ENCODE measurements around the gene FAM174A. TPM values are rescaled to one million over a fixed set of nuclear protein-coding genes. Genes with fewer than 3 reads are reported as not detected.

Gene FAM174A
- total and polyA plus RNA-seq, 2 donors (not counting 1 experiment from before 2014, with no cell fraction given): 4.3 to 6.1 TPM

DNA sequence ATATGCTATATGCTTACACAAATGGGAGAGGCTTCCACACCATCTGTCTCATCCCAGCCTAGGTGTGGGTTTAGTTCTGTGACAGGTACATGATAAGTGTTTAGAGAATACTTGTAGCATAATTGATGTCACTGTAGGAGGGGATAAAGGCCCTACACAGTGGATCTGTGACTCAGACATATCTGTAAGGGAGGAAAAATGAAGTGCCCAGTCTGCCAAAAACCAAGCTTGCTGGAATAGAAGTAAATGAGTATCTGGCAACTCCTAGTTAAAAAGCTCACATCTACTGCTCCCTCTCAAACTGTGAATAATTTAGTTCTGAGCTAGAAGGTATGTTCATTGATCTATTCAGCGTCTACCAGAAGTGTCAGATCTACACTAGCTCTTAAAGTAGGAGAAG lies 38.9 kb upstream of the FAM174A start:
- H3K27ac Mint-ChIP-seq: no peak overlapping the region
- Histone ChIP-seq H3K27me3 (replicated peaks in 1 of 4; ENCODE audit: control extremely low read depth in 1 of 4, control insufficient read depth in 3 of 4, insufficient read depth in 4 of 4, low read length in 3 of 4) (no peaks in the 10 kb centered on the region), H3K9ac (ENCODE audit: low read length) (no peak overlapping the region), H3K9me3 (ENCODE audit: control extremely low read depth in 1 of 3, control insufficient read depth in 2 of 3, insufficient read depth in 1 of 3, low read length in 2 of 3) (peaks cover 0 to 4% (median 0%) of the 10 kb centered on the region in 3 donors), H3K27ac (ENCODE audit: low read length in 2 of 2) (no peak overlapping the region), H3K4me2 (replicated peaks; ENCODE audit: low read depth, low read length, poor library complexity, severe bottlenecking) (no peak overlapping the region), H3K36me3 (replicated peaks in 1 of 2; ENCODE audit: control extremely low read depth in 1 of 2, control insufficient read depth in 1 of 2, extremely low read depth in 1 of 2, insufficient read depth in 2 of 2, low read length in 1 of 2) (no peaks in the 10 kb centered on the region), H3K4me3 (ENCODE audit: control extremely low read depth in 1 of 5, extremely low read depth in 1 of 5, insufficient read depth in 1 of 5, low read depth in 2 of 5, low read length in 4 of 5) (no peak overlapping the region), H2AFZ (ENCODE audit: insufficient read depth, low read depth, low read length, poor library complexity, severe bottlenecking) (no peak overlapping the region), H4K20me1 (ENCODE audit: control insufficient read depth, insufficient read depth, low read length, poor library complexity, severe bottlenecking) (no peaks in the 10 kb centered on the region), H3K4me1 (ENCODE audit: control insufficient read depth in 2 of 2, insufficient read depth in 2 of 2, low read length in 2 of 2) (no peaks in the 10 kb centered on the region), H3K79me2 (ENCODE audit: control insufficient read depth, insufficient read depth, low read length) (no peaks in the 10 kb centered on the region)
- ChIA-PET POLR2A (no interaction called here), CTCF (no interaction called here)
- H3K4me1 Mint-ChIP-seq: no peaks in the 10 kb centered on the region
- ATAC-seq (ENCODE audit: low read depth): no peak
- no CpG with 5 or more reads among the region's 1 CpG for WGBS (ENCODE audit: insufficient coverage)
- no peak overlapping the region for H3K4me3 Mint-ChIP-seq
- no peak for DNase-seq
- H3K27me3 Mint-ChIP-seq: no peaks in the 10 kb centered on the region
- TF ChIP-seq, protein P1, sequence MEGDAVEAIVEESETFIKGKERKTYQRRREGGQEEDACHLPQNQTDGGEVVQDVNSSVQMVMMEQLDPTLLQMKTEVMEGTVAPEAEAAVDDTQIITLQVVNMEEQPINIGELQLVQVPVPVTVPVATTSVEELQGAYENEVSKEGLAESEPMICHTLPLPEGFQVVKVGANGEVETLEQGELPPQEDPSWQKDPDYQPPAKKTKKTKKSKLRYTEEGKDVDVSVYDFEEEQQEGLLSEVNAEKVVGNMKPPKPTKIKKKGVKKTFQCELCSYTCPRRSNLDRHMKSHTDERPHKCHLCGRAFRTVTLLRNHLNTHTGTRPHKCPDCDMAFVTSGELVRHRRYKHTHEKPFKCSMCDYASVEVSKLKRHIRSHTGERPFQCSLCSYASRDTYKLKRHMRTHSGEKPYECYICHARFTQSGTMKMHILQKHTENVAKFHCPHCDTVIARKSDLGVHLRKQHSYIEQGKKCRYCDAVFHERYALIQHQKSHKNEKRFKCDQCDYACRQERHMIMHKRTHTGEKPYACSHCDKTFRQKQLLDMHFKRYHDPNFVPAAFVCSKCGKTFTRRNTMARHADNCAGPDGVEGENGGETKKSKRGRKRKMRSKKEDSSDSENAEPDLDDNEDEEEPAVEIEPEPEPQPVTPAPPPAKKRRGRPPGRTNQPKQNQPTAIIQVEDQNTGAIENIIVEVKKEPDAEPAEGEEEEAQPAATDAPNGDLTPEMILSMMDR (IDR thresholded peaks at IDR 0.05): no peak
- no peak for TF ChIP-seq EZH2 (IDR thresholded peaks at IDR 0.05; ENCODE audit: borderline replicate concordance, insufficient read depth, low read depth, low read length, poor library complexity, severe bottlenecking)
- intact Hi-C loops (cut with micrococcal nuclease): no loop called here
- H3K9me3 Mint-ChIP-seq (ENCODE audit: insufficient read depth): no peaks in the 10 kb centered on the region

DNA sequence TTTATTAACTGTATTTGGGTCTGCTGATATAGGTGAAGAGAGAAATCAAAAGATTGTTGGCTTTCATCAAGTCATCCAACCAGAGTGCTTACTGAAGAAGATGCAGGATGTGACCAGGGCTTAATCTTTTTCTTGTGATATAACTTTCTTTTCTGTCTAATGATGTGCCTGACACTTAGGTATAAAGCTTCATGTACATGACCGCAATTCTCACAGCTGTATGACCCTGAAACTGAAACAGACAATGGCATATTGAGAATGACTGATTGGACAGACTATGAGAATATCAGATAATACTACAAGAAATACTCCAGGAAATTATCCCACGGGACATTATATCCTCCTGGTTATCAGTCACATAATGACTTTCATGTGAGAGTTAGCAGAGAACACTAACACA lies 32.5 kb upstream of the FAM174A start:
- H3K79me2 ChIP-seq (ENCODE audit: control insufficient read depth, insufficient read depth, low read length): no peaks in the 10 kb centered on the region
- no peaks in the 10 kb centered on the region for H4K20me1 ChIP-seq (ENCODE audit: control insufficient read depth, insufficient read depth, low read length, poor library complexity, severe bottlenecking)
- peaks cover 5% of the 10 kb centered on the region for H3K27me3 Mint-ChIP-seq
- CTCF ChIA-PET: no interaction called here
- no peaks in the 10 kb centered on the region for H3K4me1 ChIP-seq (ENCODE audit: control insufficient read depth in 2 of 2, insufficient read depth in 2 of 2, low read length in 2 of 2)
- TF ChIP-seq EZH2 (IDR thresholded peaks at IDR 0.05; ENCODE audit: borderline replicate concordance, insufficient read depth, low read depth, low read length, poor library complexity, severe bottlenecking): no peak
- TF ChIP-seq, protein P1 (IDR thresholded peaks at IDR 0.05): no peak
- H2AFZ ChIP-seq (ENCODE audit: insufficient read depth, low read depth, low read length, poor library complexity, severe bottlenecking): no peak overlapping the region
- no peak overlapping the region for H3K27ac Mint-ChIP-seq
- no peak overlapping the region for H3K27ac ChIP-seq (ENCODE audit: low read length in 2 of 2)
- H3K36me3 ChIP-seq (replicated peaks in 1 of 2; ENCODE audit: control extremely low read depth in 1 of 2, control insufficient read depth in 1 of 2, extremely low read depth in 1 of 2, insufficient read depth in 2 of 2, low read length in 1 of 2): no peaks in the 10 kb centered on the region
- no CpG with 5 or more reads among the region's 2 CpGs for WGBS (ENCODE audit: insufficient coverage)
- no peak for ATAC-seq (ENCODE audit: low read depth)
- H3K4me3 Mint-ChIP-seq: no peak overlapping the region
- intact Hi-C loops (cut with micrococcal nuclease): no loop called here
- DNase-seq: no peak
- H3K9me3 Mint-ChIP-seq (ENCODE audit: insufficient read depth): no peaks in the 10 kb centered on the region
- H3K9ac ChIP-seq (ENCODE audit: low read length): no peak overlapping the region
- peaks cover 0 to 4% (median 0%) of the 10 kb centered on the region in 3 donors for H3K9me3 ChIP-seq (ENCODE audit: control extremely low read depth in 1 of 3, control insufficient read depth in 2 of 3, insufficient read depth in 1 of 3, low read length in 2 of 3)
- POLR2A ChIA-PET: no interaction called here
- H3K4me3 ChIP-seq (ENCODE audit: control extremely low read depth in 1 of 5, extremely low read depth in 1 of 5, insufficient read depth in 1 of 5, low read depth in 2 of 5, low read length in 4 of 5): no peak overlapping the region
- H3K27me3 ChIP-seq (replicated peaks in 1 of 4; ENCODE audit: control extremely low read depth in 1 of 4, control insufficient read depth in 3 of 4, insufficient read depth in 4 of 4, low read length in 3 of 4): no peaks in the 10 kb centered on the region
- H3K4me2 ChIP-seq (replicated peaks; ENCODE audit: low read depth, low read length, poor library complexity, severe bottlenecking): no peak overlapping the region
- H3K4me1 Mint-ChIP-seq: no peaks in the 10 kb centered on the region

Measured in B cell (primary cell).